Peyer's patch (tissue), 4 donors: ENCODE measurements around the gene ATN1. TPM values are rescaled to one million over a fixed set of nuclear protein-coding genes. Genes with fewer than 3 reads are reported as not detected.

Experiments
- DNase-seq, 3 donors: peaks; one replicate each; pipeline ENCODE4 v3.0.0-alpha.2; 2017 to 2019
- H3K27ac ChIP-seq, 4 donors: fragments of 200-600 bp; sonication (generic); one replicate each; pipeline ENCODE4 v1.5.1; 2016 to 2019
- H3K27me3 ChIP-seq, 2 donors: fragments of 200-600 bp; sonication (generic); one replicate each; pipeline ENCODE4 v1.5.1; 2019
- H3K36me3 ChIP-seq, 3 donors: fragments of 200-600 bp; sonication (generic); one replicate each; pipeline ENCODE4 v1.5.1; 2016 to 2019
- H3K4me1 ChIP-seq, 4 donors: fragments of 200-600 bp; sonication (generic); one replicate each; pipeline ENCODE4 v1.5.1; 2016 to 2019
- H3K4me3 ChIP-seq, 4 donors: fragments of 200-600 bp; sonication (generic); 1 replicate in 3 of 4; 2 replicates in 1 of 4; pipeline ENCODE4 v1.5.1; 2016 to 2019; ENCODE audit warnings: mild to moderate bottlenecking in 1 of 4
- H3K9me3 ChIP-seq, 4 donors: fragments of 200-600 bp; sonication (generic); one replicate each; pipeline ENCODE4 v1.5.1; 2016 to 2019; ENCODE audit warnings: mild to moderate bottlenecking in 1 of 4
- CTCF ChIP-seq, 6 experiments: fragments of 450-650 bp in 4 of 6; fragments of 200-600 bp in 2 of 6; sonication (generic) in 1 of 6; IDR thresholded peaks; one replicate each; pipeline ENCODE4 v1.5.1; 2017 to 2019; ENCODE audit warnings: antibody characterized with exemption in 6 of 6, mild to moderate bottlenecking in 3 of 6, moderate library complexity in 1 of 6
- POLR2A ChIP-seq, 2 donors: fragments of 450-650 bp; IDR thresholded peaks; one replicate each; pipeline ENCODE4 v1.5.1; 2017; ENCODE audit warnings: antibody characterized with exemption in 2 of 2, mild to moderate bottlenecking in 2 of 2, moderate library complexity in 2 of 2
- total RNA-seq, 4 donors: library from RNA; depleted of rRNA; stranded (reverse); fragments of >200 nt; gene quantifications; one replicate each; pipeline ENCODE4 v1.1.0, GENCODE V29; 2016

The ATN1 gene
- total RNA-seq, 4 donors from 2014 or later = 77.6 to 337 (median 125) TPM

- Histone ChIP-seq H3K4me3 (no peak overlapping the region), H3K36me3 (peaks cover 0 to 34% (median 0%) of the 10 kb centered on the region in 3 donors), H3K4me1 (peaks cover 4 to 46% (median 12%) of the 10 kb centered on the region in 4 donors), H3K27me3 (no peaks in the 10 kb centered on the region), H3K27ac (peak overlapping the region in 3 of 4 donors; percentile 90 to 99 (median 95)), H3K9me3 (no peaks in the 10 kb centered on the region)
- no peak for DNase-seq
- no peak for TF ChIP-seq POLR2A (IDR thresholded peaks at IDR 0.05)
- TF ChIP-seq CTCF (IDR thresholded peaks at IDR 0.05) = no peak
Observed at GRCh38 chr12:6936194-6936635, 8.5 kb downstream of the ATN1 start.

DNA sequence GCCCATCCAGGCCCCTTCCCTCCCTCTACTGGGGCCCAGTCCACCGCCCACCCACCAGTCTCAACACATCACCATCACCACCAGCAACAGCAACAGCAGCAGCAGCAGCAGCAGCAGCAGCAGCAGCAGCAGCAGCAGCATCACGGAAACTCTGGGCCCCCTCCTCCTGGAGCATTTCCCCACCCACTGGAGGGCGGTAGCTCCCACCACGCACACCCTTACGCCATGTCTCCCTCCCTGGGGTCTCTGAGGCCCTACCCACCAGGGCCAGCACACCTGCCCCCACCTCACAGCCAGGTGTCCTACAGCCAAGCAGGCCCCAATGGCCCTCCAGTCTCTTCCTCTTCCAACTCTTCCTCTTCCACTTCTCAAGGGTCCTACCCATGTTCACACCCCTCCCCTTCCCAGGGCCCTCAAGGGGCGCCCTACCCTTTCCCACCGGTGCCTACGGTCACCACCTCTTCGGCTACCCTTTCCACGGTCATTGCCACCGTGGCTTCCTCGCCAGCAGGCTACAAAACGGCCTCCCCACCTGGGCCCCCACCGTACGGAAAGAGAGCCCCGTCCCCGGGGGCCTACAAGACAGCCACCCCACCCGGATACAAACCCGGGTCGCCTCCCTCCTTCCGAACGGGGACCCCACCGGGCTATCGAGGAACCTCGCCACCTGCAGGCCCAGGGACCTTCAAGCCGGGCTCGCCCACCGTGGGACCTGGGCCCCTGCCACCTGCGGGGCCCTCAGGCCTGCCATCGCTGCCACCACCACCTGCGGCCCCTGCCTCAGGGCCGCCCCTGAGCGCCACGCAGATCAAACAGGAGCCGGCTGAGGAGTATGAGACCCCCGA lies 9.1 kb downstream of the ATN1 start:
- peaks cover 0 to 41% (median 0%) of the 10 kb centered on the region in 3 donors for H3K36me3 ChIP-seq
- TF ChIP-seq CTCF (IDR thresholded peaks at IDR 0.05) (no peak), POLR2A (IDR thresholded peaks at IDR 0.05) (no peak)
- H3K27ac ChIP-seq = peak overlapping the region; percentile 90 to 99 (median 96)
- no peaks in the 10 kb centered on the region for H3K27me3 ChIP-seq
- H3K4me1 ChIP-seq = peaks cover 4 to 39% (median 12%) of the 10 kb centered on the region in 4 donors
- peak overlapping the region; percentile 63 to 86 (median 70) for H3K4me3 ChIP-seq
- DNase-seq = no peak
- no peaks in the 10 kb centered on the region for H3K9me3 ChIP-seq

- DNase-seq = peak; percentile 87 to 97 (median 94)
- Histone ChIP-seq H3K36me3 (peaks cover 0 to 41% (median 0%) of the 10 kb centered on the region in 3 donors), H3K27me3 (no peaks in the 10 kb centered on the region), H3K4me3 (peak overlapping the region; percentile 63 to 86 (median 70)), H3K27ac (peak overlapping the region; percentile 90 to 99 (median 96)), H3K4me1 (peaks cover 4 to 34% (median 12%) of the 10 kb centered on the region in 4 donors), H3K9me3 (no peaks in the 10 kb centered on the region)
- TF ChIP-seq POLR2A (IDR thresholded peaks at IDR 0.05) = peak; percentile 77 to 84
- TF ChIP-seq CTCF (IDR thresholded peaks at IDR 0.05) = peak; percentile 95 to 99 (median 98)
Observed at GRCh38 chr12:6937481-6938352, 10.0 kb downstream of the ATN1 start.

GRCh38 chr12:6938353-6939190 lies 10.8 kb downstream of the ATN1 start:
- Histone ChIP-seq H3K27me3 (no peaks in the 10 kb centered on the region), H3K4me1 (peaks cover 4 to 39% (median 12%) of the 10 kb centered on the region in 4 donors), H3K36me3 (peaks cover 0 to 39% (median 0%) of the 10 kb centered on the region in 3 donors), H3K9me3 (no peaks in the 10 kb centered on the region), H3K27ac (peak overlapping the region in 3 of 4 donors; percentile 90 to 99 (median 95)), H3K4me3 (peak overlapping the region in 3 of 4 donors; percentile 63 to 74 (median 67))
- TF ChIP-seq CTCF (IDR thresholded peaks at IDR 0.05) (no peak), POLR2A (IDR thresholded peaks at IDR 0.05) (no peak)
- peak in 1 of 3 donors; percentile 55 for DNase-seq

GRCh38 chr12:6939191-6939540 lies 11.4 kb downstream of the ATN1 start:
- Histone ChIP-seq H3K4me3 (no peak overlapping the region), H3K27ac (peak overlapping the region in 2 of 4 donors; percentile 90 to 95), H3K9me3 (no peaks in the 10 kb centered on the region), H3K27me3 (no peaks in the 10 kb centered on the region), H3K36me3 (peaks cover 0 to 33% (median 0%) of the 10 kb centered on the region in 3 donors), H3K4me1 (peaks cover 4 to 35% (median 12%) of the 10 kb centered on the region in 4 donors)
- no peak for DNase-seq
- no peak for TF ChIP-seq CTCF (IDR thresholded peaks at IDR 0.05)
